H1 (cell line): ENCODE data around the gene MAP4. TPM values are rescaled to one million over a fixed set of nuclear protein-coding genes. Genes with fewer than 3 reads are reported as not detected.

Experiments used
- CTCF ChIA-PET: fragments of 300-600 bp; sonication (Branson Sonifier 250); formaldehyde crosslinking; loops from one replicate; lab custom pipeline; 2021; ENCODE audit not compliant: partially characterized antibody; lab: Charles Lee
- POLR2A ChIA-PET: fragments of 300-600 bp; sonication (Branson Sonifier 250); formaldehyde crosslinking; loops from one replicate; lab custom pipeline; 2021; ENCODE audit warnings: inconsistent platforms; ENCODE audit not compliant: partially characterized antibody; lab: Charles Lee
- DNase-seq, 2 experiments: peaks; one replicate each; pipeline versions ENCODE4 v3.0.0 to v3.0.0-alpha.2; 2010 to 2022; ENCODE audit warnings: low spot score in 2 of 2, low read depth in 1 of 2, mixed read lengths in 1 of 2
- FAIRE-seq: peaks from 2 replicates; lab custom pipeline; 2011; peaks lifted over from hg19 to GRCh38; lab: Jason Lieb, UNC
- H2AFZ ChIP-seq: 2 replicates; pipeline ENCODE4 v1.8.1; 2012; ENCODE audit warnings: low read length, inconsistent platforms
- H2AK5ac ChIP-seq: 2 replicates; pipeline ENCODE4 v1.6.1; 2013; ENCODE audit warnings: low read depth, low read length
- H2BK120ac ChIP-seq: replicated peaks from 2 replicates; pipeline ENCODE3; 2013; ENCODE audit warnings: low read depth, low read length, inconsistent platforms
- H2BK12ac ChIP-seq: 2 replicates; pipeline ENCODE4 v1.6.1; 2013; ENCODE audit warnings: low read depth, low read length
- H2BK15ac ChIP-seq: 2 replicates; pipeline ENCODE4 v1.6.1; 2013; ENCODE audit warnings: low read length
- H2BK20ac ChIP-seq: 2 replicates; pipeline ENCODE4 v1.6.1; 2013; ENCODE audit warnings: low read length
- H2BK5ac ChIP-seq: 2 replicates; pipeline ENCODE4 v1.6.1; 2013; ENCODE audit warnings: low read depth, low read length
- H3K14ac ChIP-seq: 2 replicates; pipeline ENCODE4 v1.6.1; 2013; ENCODE audit warnings: inconsistent platforms; ENCODE audit not compliant: insufficient read length
- H3K18ac ChIP-seq: 2 replicates; pipeline ENCODE4 v1.6.1; 2013; ENCODE audit warnings: low read length; ENCODE audit errors: extremely low read depth
- H3K23ac ChIP-seq: 2 replicates; pipeline ENCODE4 v1.6.1; 2013; ENCODE audit warnings: inconsistent platforms; ENCODE audit not compliant: insufficient read length
- H3K23me2 ChIP-seq: 2 replicates; pipeline ENCODE4 v1.6.1; 2013; ENCODE audit warnings: low read depth, low read length
- H3K27ac ChIP-seq: 2 replicates; pipeline ENCODE4 v1.6.1; 2011; ENCODE audit warnings: low read depth, low read length, inconsistent platforms
- H3K27me3 ChIP-seq, 4 experiments: replicated peaks in 1 of 4; 1 replicate in 1 of 4; 2 replicates in 3 of 4; pipeline versions ENCODE4 v1.6.1 to v1.8.1; 2011 to 2013; ENCODE audit warnings: low read length in 3 of 4, mild to moderate bottlenecking in 3 of 4, inconsistent platforms in 2 of 4, mixed read lengths in 2 of 4, moderate library complexity in 1 of 4; ENCODE audit not compliant: control insufficient read depth in 3 of 4, insufficient read depth in 3 of 4; ENCODE audit errors: extremely low read depth in 1 of 4
- H3K36me3 ChIP-seq, 4 experiments: 2 replicates each; pipeline versions ENCODE4 v1.6.1 to v1.8.1; 2011 to 2013; ENCODE audit warnings: mild to moderate bottlenecking in 4 of 4, low read length in 3 of 4, moderate library complexity in 2 of 4, control low read depth in 1 of 4, inconsistent platforms in 1 of 4; ENCODE audit not compliant: insufficient read depth in 4 of 4, control insufficient read depth in 2 of 4
- H3K4ac ChIP-seq: replicated peaks from 2 replicates; pipeline ENCODE3; 2013; ENCODE audit warnings: low read length, low read depth, mixed read lengths, inconsistent platforms; ENCODE audit not compliant: insufficient read length
- H3K4me1 ChIP-seq, 4 experiments: replicated peaks in 1 of 4; 1 replicate in 1 of 4; 2 replicates in 3 of 4; pipeline versions ENCODE4 v1.6.1 to v1.8.1; 2011 to 2013; ENCODE audit warnings: low read length in 3 of 4, inconsistent platforms in 2 of 4, mixed read lengths in 1 of 4; ENCODE audit not compliant: insufficient read depth in 4 of 4, control insufficient read depth in 3 of 4
- H3K4me2 ChIP-seq, 2 experiments: 2 replicates each; pipeline versions ENCODE4 v1.6.1 to v1.8.1; 2011 to 2013; ENCODE audit warnings: low read depth in 2 of 2, low read length in 2 of 2, control low read depth in 1 of 2, inconsistent platforms in 1 of 2, mild to moderate bottlenecking in 1 of 2; ENCODE audit not compliant: insufficient read depth in 1 of 2
- H3K4me3 ChIP-seq, 4 experiments: fragments of 200-600, 300-600 bp in 1 of 4; sonication (generic), shearing (Covaris generic), sonication (Bioruptor Twin) in 1 of 4; 2 replicates each; pipeline versions ENCODE4 v1.5.1 to v1.8.1; 2011 to 2016; ENCODE audit warnings: low read length in 4 of 4, low read depth in 3 of 4, control low read depth in 2 of 4, inconsistent platforms in 2 of 4, mild to moderate bottlenecking in 2 of 4, mixed read lengths in 1 of 4, moderate library complexity in 1 of 4; ENCODE audit not compliant: insufficient read depth in 2 of 4; ENCODE audit errors: extremely low read depth in 1 of 4
- H3K56ac ChIP-seq: replicated peaks from 2 replicates; pipeline ENCODE3; 2013; ENCODE audit warnings: low read depth, mild to moderate bottlenecking, mixed read lengths, low read length, inconsistent platforms; ENCODE audit not compliant: insufficient read length
- H3K79me1 ChIP-seq: 2 replicates; pipeline ENCODE4 v1.6.1; 2013; ENCODE audit warnings: low read depth, low read length, control low read depth
- H3K79me2 ChIP-seq, 2 experiments: 2 replicates each; pipeline versions ENCODE4 v1.6.1 to v1.8.1; 2012 to 2013; ENCODE audit warnings: low read length in 2 of 2, mild to moderate bottlenecking in 2 of 2, inconsistent platforms in 1 of 2; ENCODE audit not compliant: insufficient read depth in 2 of 2, control insufficient read depth in 1 of 2
- H3K9ac ChIP-seq, 4 experiments: replicated peaks in 1 of 4; 1 replicate in 1 of 4; 2 replicates in 3 of 4; pipeline versions ENCODE4 v1.6.1 to v1.8.1; 2011 to 2013; ENCODE audit warnings: low read depth in 3 of 4, low read length in 3 of 4, control low read depth in 2 of 4, mild to moderate bottlenecking in 2 of 4, moderate library complexity in 2 of 4, inconsistent platforms in 1 of 4; ENCODE audit errors: extremely low read depth in 1 of 4
- H3K9me3 ChIP-seq, 2 experiments: 2 replicates each; pipeline versions ENCODE4 v1.6.1 to v1.8.1; 2012 to 2013; ENCODE audit warnings: mild to moderate bottlenecking in 2 of 2, moderate library complexity in 2 of 2, control low read depth in 1 of 2, inconsistent platforms in 1 of 2, low read depth in 1 of 2, low read length in 1 of 2, mixed read lengths in 1 of 2; ENCODE audit not compliant: insufficient read depth in 2 of 2
- H4K20me1 ChIP-seq, 2 experiments: replicated peaks in 1 of 2; 2 replicates each; pipeline versions ENCODE3 to v1.8.1; 2011 to 2013; ENCODE audit warnings: inconsistent platforms in 2 of 2, low read length in 2 of 2, mild to moderate bottlenecking in 1 of 2; ENCODE audit not compliant: insufficient read depth in 2 of 2, control insufficient read depth in 1 of 2
- H4K5ac ChIP-seq: 2 replicates; pipeline ENCODE4 v1.6.1; 2013; ENCODE audit warnings: low read length, low read depth, mixed read lengths, inconsistent platforms; ENCODE audit not compliant: insufficient read length
- H4K8ac ChIP-seq: 2 replicates; pipeline ENCODE4 v1.8.0; 2013; ENCODE audit warnings: mild to moderate bottlenecking, moderate library complexity, low read length, inconsistent platforms; ENCODE audit not compliant: insufficient read depth; ENCODE audit errors: extremely low read depth
- H4K91ac ChIP-seq: replicated peaks from 2 replicates; pipeline ENCODE3; 2013; ENCODE audit warnings: low read length, mixed read lengths, inconsistent platforms; ENCODE audit not compliant: insufficient read length
- BACH1 ChIP-seq: IDR thresholded peaks from 2 replicates; pipeline ENCODE4 v1.6.1; 2012; ENCODE audit warnings: low read length, improper control_type of control experiment
- BRCA1 ChIP-seq: IDR thresholded peaks from 2 replicates; pipeline ENCODE4 v1.6.1; 2012; ENCODE audit warnings: low read depth, low read length, improper control_type of control experiment
- CBX8 ChIP-seq: fragments of 300-800, 300-1000 bp; sonication (generic); IDR thresholded peaks from 2 replicates; pipeline ENCODE4 v1.7.1; 2016; ENCODE audit warnings: low read depth, low read length, borderline replicate concordance
- CHD2 ChIP-seq: IDR thresholded peaks from 2 replicates; pipeline ENCODE4 v1.6.1; 2012; ENCODE audit warnings: low read length, improper control_type of control experiment
- CREB1 ChIP-seq: IDR thresholded peaks from 2 replicates; pipeline ENCODE4 v1.6.1; 2012; ENCODE audit warnings: inconsistent platforms
- CTBP2 ChIP-seq: IDR thresholded peaks from 2 replicates; pipeline ENCODE4 v1.7.0; 2011; ENCODE audit warnings: borderline replicate concordance, mild to moderate bottlenecking, moderate library complexity, mixed read lengths, low read length; ENCODE audit not compliant: insufficient read depth, insufficient read length
- E2F6 ChIP-seq: IDR thresholded peaks from 2 replicates; pipeline ENCODE4 v1.6.1; 2012; ENCODE audit warnings: inconsistent platforms
- JUN ChIP-seq: IDR thresholded peaks from 2 replicates; pipeline ENCODE4 v1.6.1; 2011; ENCODE audit warnings: low read depth, mild to moderate bottlenecking, improper control_type of control experiment, low read length
- KDM5A ChIP-seq: fragments of 200-600 bp; IDR thresholded peaks from 2 replicates; pipeline ENCODE4 v1.7.1; 2012; ENCODE audit warnings: mild to moderate bottlenecking, low read length, inconsistent platforms, mixed read lengths
- NRF1 ChIP-seq: IDR thresholded peaks from 2 replicates; pipeline ENCODE4 v1.6.1; 2011; ENCODE audit warnings: mild to moderate bottlenecking, low read depth, low read length, improper control_type of control experiment
- PHF8 ChIP-seq: fragments of 200-600 bp; sonication (generic); conservative IDR thresholded peaks from 2 replicates; pipeline ENCODE4 v1.7.1; 2012; ENCODE audit warnings: low read depth, mild to moderate bottlenecking, inconsistent platforms, low read length, moderate library complexity
- SIN3A ChIP-seq, 2 experiments: IDR thresholded peaks in 1 of 2; conservative IDR thresholded peaks in 1 of 2; 2 replicates each; pipeline ENCODE4 v1.6.1; 2011 to 2012; ENCODE audit warnings: low read length in 2 of 2, improper control_type of control experiment in 1 of 2, low read depth in 1 of 2, mild to moderate bottlenecking in 1 of 2
- SIRT6 ChIP-seq: IDR thresholded peaks from one replicate; pipeline ENCODE4 v1.7.1; 2012; ENCODE audit warnings: low read length, inconsistent platforms
- SP2 ChIP-seq: IDR thresholded peaks from 2 replicates; pipeline ENCODE4 v1.6.1; 2012; ENCODE audit warnings: mild to moderate bottlenecking, low read length, inconsistent platforms
- YY1 ChIP-seq: IDR thresholded peaks from 2 replicates; pipeline ENCODE4 v1.6.1; 2011; ENCODE audit warnings: low read depth, mild to moderate bottlenecking, low read length
- polyA plus RNA-seq, 7 experiments: library from polyadenylated mRNA; depleted of rRNA in 3 of 7; stranded (reverse) in 5 of 7; unstranded in 2 of 7; fragments of >200 nt in 5 of 7; fragments of 200-250 nt in 2 of 7; gene quantifications; 1 replicate in 5 of 7; 2 replicates in 1 of 7; 4 replicates in 1 of 7; pipeline versions ENCODE4 v1.2.1 to v1.2.3, GENCODE V29; 2011 to 2013; ENCODE audit warnings: missing spikeins in 2 of 7, mixed read lengths in 2 of 7
- total RNA-seq: library from RNA; stranded (reverse); fragmentation: NEBNext Ultra II Directional; extraction: Animal tissue kit (Norgen Biotek cat#: 25700); gene quantifications from 2 replicates; pipeline ENCODE4 v1.2.1, GENCODE V29; 2021

MAP4 gene
- total and polyA plus RNA-seq, 2 of the 8 experiments (the other 6 are each of a cell fraction or from before 2014, with no cell fraction given) = 67.0 to 179 TPM

DNA sequence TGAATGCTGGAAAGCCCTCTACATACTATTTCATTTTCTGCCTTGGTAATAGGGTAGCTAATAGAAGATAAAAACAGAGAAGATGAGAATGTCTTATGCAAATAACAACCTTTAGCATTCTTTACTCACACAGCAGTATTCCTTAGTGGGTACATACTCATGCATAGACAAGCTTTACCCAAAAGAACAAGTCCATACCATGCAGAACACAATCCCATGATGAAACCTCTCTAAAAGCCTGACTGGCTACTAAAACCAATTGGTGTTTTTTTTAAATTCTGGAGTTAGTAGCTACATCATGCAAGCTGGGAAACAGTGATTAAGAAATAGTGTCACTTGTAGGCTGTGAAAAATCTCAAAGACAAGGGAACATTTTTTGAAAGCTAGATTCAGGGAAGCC, 108.4 kb downstream of the MAP4 start:
- Histone ChIP-seq H2BK15ac (no peak overlapping the region), H3K27me3 (no peaks in the 10 kb centered on the region), H3K27ac (no peak overlapping the region), H2AFZ (no peak overlapping the region), H3K4ac (no peak overlapping the region), H4K8ac (no peak overlapping the region), H3K9ac (no peak overlapping the region), H3K79me2 (no peaks in the 10 kb centered on the region; a peak in 1 of 4 replicates), H3K9me3 (no peaks in the 10 kb centered on the region), H3K23ac (no peak overlapping the region), H2BK20ac (no peak overlapping the region), H3K56ac (no peak overlapping the region), H3K79me1 (no peaks in the 10 kb centered on the region), H3K18ac (no peak overlapping the region), H3K23me2 (no peaks in the 10 kb centered on the region), H2BK5ac (no peak overlapping the region), H2BK120ac (no peak overlapping the region), H2BK12ac (no peak overlapping the region), H3K4me1 (peaks cover 0 to 2% (median under 1%) of the 10 kb centered on the region in 4 experiments; a peak in 1 of 7 replicates), H4K91ac (no peak overlapping the region), H3K4me3 (no peak overlapping the region), H4K20me1 (peaks cover 0 to 2% of the 10 kb centered on the region in 2 experiments), H3K36me3 (peaks cover 4 to 12% (median 9%) of the 10 kb centered on the region in 4 experiments; a peak in 5 of 8 replicates), H4K5ac (no peak overlapping the region), H2AK5ac (no peak overlapping the region), H3K4me2 (no peak overlapping the region), H3K14ac (no peak overlapping the region)
- no peak for FAIRE-seq
- ChIA-PET POLR2A (interaction anchor here (0.7 to 2.2 kb wide), 3 partner anchors 16 to 281 kb away, joined by 3 to 8 read pairs (median 3); partner anchors contain the start of gene CDC25A), CTCF (interaction anchor here (0.6 to 1.6 kb wide), 5 partner anchors 46 to 252 kb away, joined by 3 to 5 read pairs (median 4); no protein-coding TSS in a partner anchor)
- no peak for DNase-seq
- TF ChIP-seq SIN3A (conservative IDR thresholded peaks at IDR 0.05 in 1 of 2, IDR thresholded peaks at IDR 0.05 in 1 of 2; ENCODE audit: low read depth in 1 of 2, low read length in 2 of 2) (no peak), PHF8 (no peak), CHD2 (no peak), SIRT6 (no peak), KDM5A (no peak), BACH1 (no peak), CTBP2 (no peak), E2F6 (no peak), JUN (no peak), BRCA1 (no peak), YY1 (no peak), CREB1 (no peak), SP2 (no peak), NRF1 (no peak), CBX8 (no peak)
